Measurements from ENCODE around the gene MPST. TPM values are rescaled to one million over a fixed set of nuclear protein-coding genes. Genes with fewer than 3 reads are reported as not detected.

MPST gene
- total RNA-seq, 1 experiment from 2014 or later: 73.0 TPM

DNA sequence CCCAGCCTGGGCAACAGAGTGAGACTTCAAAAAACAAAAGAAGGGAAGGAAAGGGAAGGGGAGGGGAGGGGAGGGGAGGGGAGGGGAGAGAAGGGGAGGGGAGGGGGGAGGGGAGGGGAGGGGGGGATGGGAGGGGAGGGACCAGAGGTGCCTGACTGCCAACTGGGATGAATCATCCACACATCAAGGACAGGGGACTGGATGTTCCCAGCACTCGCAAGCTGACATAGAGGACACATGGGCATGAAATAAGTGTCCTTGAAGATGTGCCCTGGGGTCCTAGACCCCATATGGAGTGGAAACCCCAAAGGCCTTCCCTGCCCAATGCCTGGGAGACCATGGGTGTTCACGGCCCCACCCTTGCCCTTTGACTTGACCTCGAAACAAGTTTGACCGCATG lies 20.1 kb upstream of the MPST start:
- intact Hi-C loops (cut with micrococcal nuclease; ENCODE audit: unreplicated experiment): no loop called here
- TF ChIP-seq, protein P1, sequence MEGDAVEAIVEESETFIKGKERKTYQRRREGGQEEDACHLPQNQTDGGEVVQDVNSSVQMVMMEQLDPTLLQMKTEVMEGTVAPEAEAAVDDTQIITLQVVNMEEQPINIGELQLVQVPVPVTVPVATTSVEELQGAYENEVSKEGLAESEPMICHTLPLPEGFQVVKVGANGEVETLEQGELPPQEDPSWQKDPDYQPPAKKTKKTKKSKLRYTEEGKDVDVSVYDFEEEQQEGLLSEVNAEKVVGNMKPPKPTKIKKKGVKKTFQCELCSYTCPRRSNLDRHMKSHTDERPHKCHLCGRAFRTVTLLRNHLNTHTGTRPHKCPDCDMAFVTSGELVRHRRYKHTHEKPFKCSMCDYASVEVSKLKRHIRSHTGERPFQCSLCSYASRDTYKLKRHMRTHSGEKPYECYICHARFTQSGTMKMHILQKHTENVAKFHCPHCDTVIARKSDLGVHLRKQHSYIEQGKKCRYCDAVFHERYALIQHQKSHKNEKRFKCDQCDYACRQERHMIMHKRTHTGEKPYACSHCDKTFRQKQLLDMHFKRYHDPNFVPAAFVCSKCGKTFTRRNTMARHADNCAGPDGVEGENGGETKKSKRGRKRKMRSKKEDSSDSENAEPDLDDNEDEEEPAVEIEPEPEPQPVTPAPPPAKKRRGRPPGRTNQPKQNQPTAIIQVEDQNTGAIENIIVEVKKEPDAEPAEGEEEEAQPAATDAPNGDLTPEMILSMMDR (IDR thresholded peaks at IDR 0.05; ENCODE audit: unreplicated experiment): no peak
- CTCF ChIA-PET: no interaction called here
- Mint-ChIP-seq H3K36me3 (ENCODE audit: insufficient read depth, unreplicated experiment) (no peaks in the 10 kb centered on the region), H3K27ac (ENCODE audit: unreplicated experiment) (no peak overlapping the region), H3K9me3 (ENCODE audit: low read depth, unreplicated experiment) (no peaks in the 10 kb centered on the region), H3K4me1 (ENCODE audit: low read depth, unreplicated experiment) (no peaks in the 10 kb centered on the region), H3K4me3 (ENCODE audit: low read depth, unreplicated experiment) (no peak overlapping the region), H3K27me3 (ENCODE audit: unreplicated experiment) (peaks cover 78% of the 10 kb centered on the region)
- BruUV-seq (replicated peaks): no TSS peak
- DNase-seq: no peak

DNA sequence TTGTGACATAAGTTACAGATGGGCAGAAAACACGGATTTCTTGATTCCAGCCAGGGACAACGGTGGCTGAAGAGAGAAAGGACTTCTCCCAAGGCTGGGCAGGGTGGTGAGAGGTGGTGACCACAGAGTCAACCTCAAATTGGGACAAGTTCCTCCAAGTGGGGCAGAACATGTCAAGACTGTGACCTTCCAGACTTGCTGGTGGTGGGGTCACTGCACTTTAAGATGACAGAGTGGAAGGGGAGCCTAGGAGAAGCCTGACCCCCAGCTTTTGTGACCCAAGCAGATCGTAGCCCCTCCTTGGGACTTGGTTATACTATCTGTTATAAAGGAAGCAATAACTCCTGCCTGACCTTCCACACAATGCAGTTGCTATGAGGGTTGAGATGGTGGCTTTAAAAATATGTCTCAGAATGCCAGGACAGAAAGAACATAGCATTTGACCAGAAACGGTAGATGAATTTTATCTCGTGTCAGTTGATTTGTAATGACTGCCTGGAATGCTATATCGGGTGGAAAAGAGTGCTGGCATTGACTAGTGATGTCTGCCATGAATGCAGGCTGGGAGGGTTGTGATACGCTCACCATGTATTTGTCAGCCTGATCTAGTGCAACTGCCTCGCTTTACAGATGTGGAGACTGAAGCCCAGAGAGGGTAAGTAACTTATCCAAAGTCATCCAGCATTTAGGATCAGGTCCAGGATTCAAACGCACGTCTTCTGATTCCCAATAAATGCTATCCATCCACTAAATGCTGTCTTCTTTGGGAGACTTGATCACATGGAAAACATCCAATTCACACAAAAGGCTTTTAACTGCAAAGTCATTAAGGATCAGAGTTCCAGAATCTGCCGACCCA lies 18.6 kb upstream of the MPST start:
- CTCF ChIA-PET: no interaction called here
- DNase-seq: no peak

DNA sequence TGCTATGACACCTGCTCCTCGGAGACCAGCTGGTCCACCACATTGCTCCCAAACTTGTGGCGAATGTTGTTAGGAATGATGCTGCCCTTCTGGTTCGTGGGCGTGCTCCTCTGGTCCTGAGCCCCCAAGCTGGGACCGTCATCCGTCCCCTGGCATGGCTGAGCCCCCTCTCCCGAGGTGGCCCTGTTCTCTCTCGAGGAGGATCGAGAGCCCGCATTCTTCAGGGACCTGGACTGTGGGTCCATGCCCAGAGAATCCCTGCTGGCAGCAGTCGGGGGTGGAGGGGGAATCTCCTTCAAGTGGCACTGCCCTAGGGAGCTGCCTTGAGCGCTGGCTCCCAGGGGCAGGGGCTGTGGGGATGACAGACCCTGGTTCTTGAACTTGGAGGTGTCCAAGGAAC lies 17.7 kb upstream of the MPST start:
- intact Hi-C loops (cut with micrococcal nuclease; ENCODE audit: unreplicated experiment): no loop called here
- TF ChIP-seq, protein P1 (IDR thresholded peaks at IDR 0.05; ENCODE audit: unreplicated experiment): no peak
- Mint-ChIP-seq H3K36me3 (ENCODE audit: insufficient read depth, unreplicated experiment) (no peaks in the 10 kb centered on the region), H3K27ac (ENCODE audit: unreplicated experiment) (no peak overlapping the region), H3K27me3 (ENCODE audit: unreplicated experiment) (peaks cover 84% of the 10 kb centered on the region), H3K4me3 (ENCODE audit: low read depth, unreplicated experiment) (no peak overlapping the region), H3K9me3 (ENCODE audit: low read depth, unreplicated experiment) (no peaks in the 10 kb centered on the region), H3K4me1 (ENCODE audit: low read depth, unreplicated experiment) (no peaks in the 10 kb centered on the region)
- CTCF ChIA-PET: no interaction called here
- no TSS peak for BruUV-seq (replicated peaks)
- no peak for DNase-seq

More for the DNA sequence above, 18.6 kb upstream of the MPST start:
- BruUV-seq (replicated peaks): no TSS peak
- Mint-ChIP-seq H3K27me3 (ENCODE audit: unreplicated experiment) (peaks cover 78% of the 10 kb centered on the region), H3K9me3 (ENCODE audit: low read depth, unreplicated experiment) (no peaks in the 10 kb centered on the region), H3K4me1 (ENCODE audit: low read depth, unreplicated experiment) (no peaks in the 10 kb centered on the region), H3K4me3 (ENCODE audit: low read depth, unreplicated experiment) (no peak overlapping the region), H3K36me3 (ENCODE audit: insufficient read depth, unreplicated experiment) (no peaks in the 10 kb centered on the region), H3K27ac (ENCODE audit: unreplicated experiment) (no peak overlapping the region)
- TF ChIP-seq, protein P1 (IDR thresholded peaks at IDR 0.05; ENCODE audit: unreplicated experiment): no peak
- intact Hi-C loops (cut with micrococcal nuclease; ENCODE audit: unreplicated experiment): no loop called here

DNA sequence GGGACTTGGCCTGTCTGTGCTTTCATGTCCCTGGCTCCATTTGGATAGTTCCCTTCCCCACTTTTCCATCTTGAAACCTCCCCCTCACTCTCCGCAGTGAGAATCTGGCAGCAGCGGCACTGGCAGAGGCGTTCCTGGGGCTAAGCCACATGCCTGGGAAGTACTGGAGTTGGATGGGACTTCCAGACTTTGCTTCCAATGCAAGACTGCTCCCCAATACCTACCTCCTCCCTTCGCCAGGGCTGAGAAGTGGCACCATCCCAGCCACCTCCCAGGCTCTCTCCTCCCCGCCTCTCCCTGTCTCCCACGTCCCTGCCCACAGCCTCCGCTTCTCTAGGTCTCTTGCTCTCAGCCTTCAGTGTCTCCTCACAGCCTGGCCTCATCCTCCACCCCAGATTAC lies 16.9 kb upstream of the MPST start:
- no peaks in the 10 kb centered on the region for H3K36me3 Mint-ChIP-seq (ENCODE audit: insufficient read depth, unreplicated experiment)
- H3K27ac Mint-ChIP-seq (ENCODE audit: unreplicated experiment): no peak overlapping the region
- no TSS peak for BruUV-seq (replicated peaks)
- peaks cover 84% of the 10 kb centered on the region for H3K27me3 Mint-ChIP-seq (ENCODE audit: unreplicated experiment)
- H3K4me1 Mint-ChIP-seq (ENCODE audit: low read depth, unreplicated experiment): no peaks in the 10 kb centered on the region
- DNase-seq: no peak
- intact Hi-C loops (cut with micrococcal nuclease; ENCODE audit: unreplicated experiment): no loop called here
- TF ChIP-seq, protein P1 (IDR thresholded peaks at IDR 0.05; ENCODE audit: unreplicated experiment): no peak
- no peak overlapping the region for H3K4me3 Mint-ChIP-seq (ENCODE audit: low read depth, unreplicated experiment)
- CTCF ChIA-PET: no interaction called here
- no peaks in the 10 kb centered on the region for H3K9me3 Mint-ChIP-seq (ENCODE audit: low read depth, unreplicated experiment)
